ENCODE data around the gene CENPT. TPM values are rescaled to one million over a fixed set of nuclear protein-coding genes. Genes with fewer than 3 reads are reported as not detected.
A peak's percentile ranks its signal among the peaks of the same experiment; 100 is the strongest.

CENPT gene
- total RNA-seq, 1 donor from 2014 or later = 82.9 TPM

DNA sequence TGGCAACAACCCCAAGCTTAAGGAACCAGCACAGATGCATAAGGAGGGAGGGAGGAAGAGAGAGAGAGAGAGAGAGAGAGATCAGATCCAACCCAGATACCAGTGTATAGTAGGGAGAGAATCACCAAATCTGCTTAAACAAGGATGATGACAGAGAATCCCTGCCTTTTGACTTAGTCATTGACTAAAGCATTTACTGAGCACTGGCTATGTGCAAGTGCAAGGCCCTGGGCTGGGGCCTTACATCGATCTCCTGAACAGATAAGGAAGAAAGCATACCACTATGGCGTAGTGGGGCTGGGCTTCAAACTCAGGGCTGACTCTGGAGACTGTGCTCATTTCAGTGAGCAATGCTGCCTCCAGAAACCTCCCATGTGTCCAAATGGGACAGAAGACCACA lies 25.0 kb downstream of the CENPT start:
- TF ChIP-seq, protein P1, sequence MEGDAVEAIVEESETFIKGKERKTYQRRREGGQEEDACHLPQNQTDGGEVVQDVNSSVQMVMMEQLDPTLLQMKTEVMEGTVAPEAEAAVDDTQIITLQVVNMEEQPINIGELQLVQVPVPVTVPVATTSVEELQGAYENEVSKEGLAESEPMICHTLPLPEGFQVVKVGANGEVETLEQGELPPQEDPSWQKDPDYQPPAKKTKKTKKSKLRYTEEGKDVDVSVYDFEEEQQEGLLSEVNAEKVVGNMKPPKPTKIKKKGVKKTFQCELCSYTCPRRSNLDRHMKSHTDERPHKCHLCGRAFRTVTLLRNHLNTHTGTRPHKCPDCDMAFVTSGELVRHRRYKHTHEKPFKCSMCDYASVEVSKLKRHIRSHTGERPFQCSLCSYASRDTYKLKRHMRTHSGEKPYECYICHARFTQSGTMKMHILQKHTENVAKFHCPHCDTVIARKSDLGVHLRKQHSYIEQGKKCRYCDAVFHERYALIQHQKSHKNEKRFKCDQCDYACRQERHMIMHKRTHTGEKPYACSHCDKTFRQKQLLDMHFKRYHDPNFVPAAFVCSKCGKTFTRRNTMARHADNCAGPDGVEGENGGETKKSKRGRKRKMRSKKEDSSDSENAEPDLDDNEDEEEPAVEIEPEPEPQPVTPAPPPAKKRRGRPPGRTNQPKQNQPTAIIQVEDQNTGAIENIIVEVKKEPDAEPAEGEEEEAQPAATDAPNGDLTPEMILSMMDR (IDR thresholded peaks at IDR 0.05; ENCODE audit: unreplicated experiment) = no peak
- no peak overlapping the region for H3K4me3 Mint-ChIP-seq (ENCODE audit: unreplicated experiment)
- no peaks in the 10 kb centered on the region for H3K4me1 Mint-ChIP-seq (ENCODE audit: unreplicated experiment)
- DNase-seq (ENCODE audit: low spot score) = no peak
- H3K27ac Mint-ChIP-seq (ENCODE audit: unreplicated experiment) = no peak overlapping the region
- H3K9me3 Mint-ChIP-seq (ENCODE audit: unreplicated experiment) = no peaks in the 10 kb centered on the region
- H3K36me3 Mint-ChIP-seq (ENCODE audit: low read depth, unreplicated experiment) = peaks cover 12% of the 10 kb centered on the region
- H3K27me3 Mint-ChIP-seq (ENCODE audit: unreplicated experiment) = peaks cover 10% of the 10 kb centered on the region

- no peak overlapping the region for H3K27ac Mint-ChIP-seq (ENCODE audit: unreplicated experiment)
- H3K27me3 Mint-ChIP-seq (ENCODE audit: unreplicated experiment) = peaks cover 10% of the 10 kb centered on the region
- H3K4me3 Mint-ChIP-seq (ENCODE audit: unreplicated experiment) = no peak overlapping the region
- H3K9me3 Mint-ChIP-seq (ENCODE audit: unreplicated experiment) = no peaks in the 10 kb centered on the region
- peaks cover 4% of the 10 kb centered on the region for H3K36me3 Mint-ChIP-seq (ENCODE audit: low read depth, unreplicated experiment)
- TF ChIP-seq, protein P1 (IDR thresholded peaks at IDR 0.05; ENCODE audit: unreplicated experiment) = no peak
- DNase-seq (ENCODE audit: low spot score) = no peak
- H3K4me1 Mint-ChIP-seq (ENCODE audit: unreplicated experiment) = no peaks in the 10 kb centered on the region
These were observed 26.8 kb downstream of the CENPT start for GRCh38 chr16:67820608-67821259.

- Mint-ChIP-seq H3K4me3 (ENCODE audit: unreplicated experiment) (no peak overlapping the region), H3K4me1 (ENCODE audit: unreplicated experiment) (peaks cover 4% of the 10 kb centered on the region), H3K9me3 (ENCODE audit: unreplicated experiment) (no peaks in the 10 kb centered on the region), H3K36me3 (ENCODE audit: low read depth, unreplicated experiment) (no peaks in the 10 kb centered on the region), H3K27ac (ENCODE audit: unreplicated experiment) (no peak overlapping the region), H3K27me3 (ENCODE audit: unreplicated experiment) (no peaks in the 10 kb centered on the region)
- TF ChIP-seq, protein P1 (IDR thresholded peaks at IDR 0.05; ENCODE audit: unreplicated experiment) = no peak
- no peak for DNase-seq (ENCODE audit: low spot score)
These were observed 32.9 kb downstream of the CENPT start for GRCh38 chr16:67814567-67814966.

DNA sequence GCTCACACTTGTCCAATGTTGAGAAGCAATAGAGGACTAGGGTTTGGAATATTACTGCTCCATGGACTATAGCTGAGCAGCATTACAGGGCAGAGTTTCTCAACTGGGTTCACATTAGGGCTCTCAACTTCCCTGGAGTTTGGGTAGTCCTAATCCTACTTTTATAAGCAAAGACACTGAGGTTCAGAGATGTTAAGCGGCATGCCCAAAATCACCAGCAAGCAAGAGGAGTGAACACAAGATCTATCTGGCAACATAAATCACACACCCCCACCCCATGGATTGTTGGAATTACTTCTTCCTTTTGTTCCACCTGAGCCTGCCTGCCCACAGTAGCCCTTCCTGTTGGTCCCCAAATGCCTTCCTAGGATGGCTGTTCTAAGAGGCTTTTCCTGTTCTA lies 35.6 kb downstream of the CENPT start:
- no peak for DNase-seq (ENCODE audit: low spot score)
- Mint-ChIP-seq H3K36me3 (ENCODE audit: low read depth, unreplicated experiment) (no peaks in the 10 kb centered on the region), H3K27ac (ENCODE audit: unreplicated experiment) (no peak overlapping the region), H3K4me3 (ENCODE audit: unreplicated experiment) (no peak overlapping the region), H3K9me3 (ENCODE audit: unreplicated experiment) (no peaks in the 10 kb centered on the region), H3K4me1 (ENCODE audit: unreplicated experiment) (peaks cover 4% of the 10 kb centered on the region), H3K27me3 (ENCODE audit: unreplicated experiment) (peaks cover 5% of the 10 kb centered on the region)
- TF ChIP-seq, protein P1 (IDR thresholded peaks at IDR 0.05; ENCODE audit: unreplicated experiment) = no peak

- H3K27me3 Mint-ChIP-seq (ENCODE audit: unreplicated experiment) = peaks cover 6% of the 10 kb centered on the region
- H3K4me3 Mint-ChIP-seq (ENCODE audit: unreplicated experiment) = peak overlapping the region; percentile 97
- H3K27ac Mint-ChIP-seq (ENCODE audit: unreplicated experiment) = peak overlapping the region; percentile 81
- peaks cover 12% of the 10 kb centered on the region for H3K36me3 Mint-ChIP-seq (ENCODE audit: low read depth, unreplicated experiment)
- DNase-seq (ENCODE audit: low spot score) = no peak
- peaks cover 15% of the 10 kb centered on the region for H3K4me1 Mint-ChIP-seq (ENCODE audit: unreplicated experiment)
- TF ChIP-seq, protein P1 (IDR thresholded peaks at IDR 0.05; ENCODE audit: unreplicated experiment) = no peak
- H3K9me3 Mint-ChIP-seq (ENCODE audit: unreplicated experiment) = no peaks in the 10 kb centered on the region
These were observed 40.3 kb downstream of the CENPT start for GRCh38 chr16:67807148-67807682.
